Cardiac ventricle fibroblast (primary cell): ENCODE measurements around the gene NRIP1. TPM values are rescaled to one million over a fixed set of nuclear protein-coding genes. Genes with fewer than 3 reads are reported as not detected.

Experiments used
- total RNA-seq: library from RNA; depleted of rRNA; stranded (reverse); fragments of >200 nt; gene quantifications from 2 replicates; pipeline ENCODE4 v1.2.3, GENCODE V29; 2015

Gene NRIP1
- total RNA-seq: 12.4 and 15.1 TPM in 2 replicates

GRCh38 chr21:15064576-15065391, at the start of gene NRIP1:
Gene NRIP1 (minus strand): TSS chr21:15065000. CDS start chr21:14968192, 96,808 bp downstream.

